GM23248 (cell line): ENCODE data around the gene ITGB7. TPM values are rescaled to one million over a fixed set of nuclear protein-coding genes. Genes with fewer than 3 reads are reported as not detected.

Experiments
- DNase-seq: peaks from one replicate; pipeline ENCODE4 v3.0.0-alpha.2; 2015
- H2AFZ ChIP-seq: fragments of 200-600 bp; sonication (generic); 2 replicates; pipeline ENCODE4 v1.6.1; 2016; ENCODE audit warnings: antibody characterized with exemption
- H3F3A ChIP-seq: fragments of 200-600 bp; sonication (generic); 2 replicates; pipeline ENCODE4 v1.6.1; 2016; ENCODE audit warnings: mild to moderate bottlenecking, antibody characterized with exemption, mixed run types; ENCODE audit not compliant: insufficient read depth
- H3K27ac ChIP-seq: fragments of 200-600 bp; sonication (generic); 2 replicates; pipeline ENCODE4 v1.5.1; 2016; ENCODE audit warnings: mild to moderate bottlenecking
- H3K27me3 ChIP-seq: fragments of 200-600 bp; sonication (generic); replicated peaks from 2 replicates; pipeline ENCODE4 v1.6.1; 2016; ENCODE audit warnings: mild to moderate bottlenecking; ENCODE audit not compliant: insufficient read depth
- H3K36me3 ChIP-seq: fragments of 200-600 bp; sonication (generic); 2 replicates; pipeline ENCODE4 v1.6.1; 2016; ENCODE audit warnings: low read depth, mild to moderate bottlenecking
- H3K4me1 ChIP-seq: fragments of 200-600 bp; sonication (generic); 2 replicates; pipeline ENCODE4 v1.6.1; 2016; ENCODE audit warnings: mild to moderate bottlenecking; ENCODE audit not compliant: insufficient read depth
- H3K4me2 ChIP-seq: fragments of 200-600 bp; sonication (generic); one replicate; pipeline ENCODE4 v1.6.1; 2016; ENCODE audit warnings: mild to moderate bottlenecking; ENCODE audit not compliant: unreplicated experiment
- H3K4me3 ChIP-seq: fragments of 200-600 bp; sonication (generic); 2 replicates; pipeline ENCODE4 v1.5.1; 2016; ENCODE audit warnings: mild to moderate bottlenecking
- H3K79me2 ChIP-seq: fragments of 200-600 bp; sonication (generic); 2 replicates; pipeline ENCODE4 v1.6.1; 2016; ENCODE audit warnings: mild to moderate bottlenecking; ENCODE audit not compliant: insufficient read depth
- H3K9ac ChIP-seq: fragments of 200-600 bp; sonication (generic); 2 replicates; pipeline ENCODE4 v1.6.1; 2016; ENCODE audit warnings: mild to moderate bottlenecking
- H3K9me2 ChIP-seq: fragments of 200-600 bp; sonication (generic); 2 replicates; pipeline ENCODE4 v1.6.1; 2016; ENCODE audit warnings: mixed run types, mild to moderate bottlenecking, moderate library complexity; ENCODE audit not compliant: insufficient read depth
- H3K9me3 ChIP-seq: fragments of 200-600 bp; sonication (generic); one replicate; pipeline ENCODE4 v1.6.1; 2017; ENCODE audit warnings: low read depth
- H4K20me1 ChIP-seq: fragments of 200-600 bp; sonication (generic); 2 replicates; pipeline ENCODE4 v1.6.0; 2016; ENCODE audit not compliant: insufficient read depth
- EZH2 ChIP-seq: fragments of 200-600 bp; sonication (generic); IDR thresholded peaks from 2 replicates; pipeline ENCODE4 v1.6.1; 2018; ENCODE audit warnings: antibody characterized with exemption, mild to moderate bottlenecking; ENCODE audit not compliant: insufficient read depth, poor library complexity, severe bottlenecking
- EZH2phosphoT487 ChIP-seq: fragments of 200-600 bp; sonication (generic); IDR thresholded peaks from 2 replicates; pipeline ENCODE4 v1.6.1; 2018; ENCODE audit warnings: antibody characterized with exemption, moderate library complexity, mild to moderate bottlenecking, low read depth; ENCODE audit not compliant: insufficient read depth
- WGBS, 2 experiments: methylation state at CpG; one replicate each; pipeline ENCODE4 v1.1.6; 2015 to 2017; ENCODE audit warnings: low lambda C conversion rate in 2 of 2, low coverage in 1 of 2; ENCODE audit errors: missing lambda C conversion rate in 2 of 2; 5-methylcytosine and 5-hydroxymethylcytosine counted together
- in situ Hi-C: fragments of 300-500 bp; cut with MboI; formaldehyde crosslinking; loops from 2 replicates; pipeline ENCODE4 v1.15.0; 2020
- polyA plus RNA-seq: library from polyadenylated mRNA; unstranded; fragments of >200 nt; fragmentation: Nextera tagmentation; extraction: Ambion mirVana; gene quantifications from 2 replicates; pipeline ENCODE4 v1.2.1, GENCODE V29; 2016
- total RNA-seq: library from RNA; depleted of rRNA; stranded (reverse); fragments of >200 nt; shearing (Covaris generic); gene quantifications from 2 replicates; pipeline ENCODE4 v1.2.3, GENCODE V29; 2014

Gene ITGB7
- total and polyA plus RNA-seq, 2 experiments from 2014 or later: 1.2 to 1.4 TPM

DNA sequence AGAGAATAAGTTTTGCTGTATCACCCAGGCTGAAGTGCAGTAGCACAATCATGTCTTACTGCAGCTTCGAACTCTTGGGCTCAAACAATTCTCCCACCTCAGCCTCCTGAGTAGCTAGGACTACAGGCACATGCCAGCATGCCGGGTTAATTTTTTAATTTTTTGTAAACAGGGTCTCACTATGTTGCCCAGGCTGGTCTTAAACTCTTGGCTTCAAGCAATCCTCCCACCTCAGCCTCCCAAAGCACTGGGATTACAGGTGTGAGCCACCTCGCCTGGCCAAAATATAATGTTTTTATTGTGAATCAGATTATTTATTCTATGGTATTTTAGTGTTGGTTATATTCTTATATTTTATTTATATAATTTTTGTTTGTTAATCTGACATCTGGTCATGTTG lies 30.3 kb downstream of the ITGB7 start:
- 77 to 79% methylated on average over 3 of the region's 3 CpGs for whole genome bisulfite sequencing, 2 experiments
- in situ Hi-C loops: no loop called here
- no peaks in the 10 kb centered on the region for H3K9me2 ChIP-seq

DNA sequence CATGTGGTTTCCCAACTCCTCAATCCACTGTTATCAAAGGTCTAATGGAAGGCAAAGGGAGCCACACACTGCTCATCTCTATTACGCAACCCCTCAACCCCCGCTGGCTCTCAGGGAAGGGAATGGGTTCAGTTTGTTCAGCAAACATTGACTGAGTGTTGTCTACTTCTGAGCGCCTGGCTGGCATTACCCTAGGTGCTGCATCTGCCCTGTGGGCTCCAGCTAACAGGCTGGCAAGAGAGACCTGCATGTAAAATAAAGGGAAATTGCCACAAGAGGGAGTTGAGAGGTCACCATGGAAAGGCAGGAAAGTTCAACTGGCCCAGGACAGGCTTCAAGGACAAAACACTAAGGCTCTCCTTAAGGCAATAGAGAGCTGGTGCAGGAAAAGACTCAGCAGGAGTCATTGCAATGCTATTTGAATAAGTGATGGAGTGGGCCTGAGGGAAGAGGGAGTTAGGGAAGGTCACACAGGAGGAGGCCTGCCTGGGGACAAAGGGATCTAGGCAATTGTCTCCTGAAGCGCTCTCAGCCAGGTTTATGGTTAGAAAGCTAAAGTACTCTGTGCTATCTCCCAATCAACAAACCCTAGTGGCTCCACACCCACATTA lies 32.1 kb downstream of the ITGB7 start:
- Histone ChIP-seq H3K79me2 (peaks cover 23% of the 10 kb centered on the region), H3K4me2 (peak overlapping the region; percentile 61), H3K9me2 (no peaks in the 10 kb centered on the region), H3K9me3 (no peaks in the 10 kb centered on the region), H3K4me1 (peaks cover 52% of the 10 kb centered on the region), H3K27ac (peak overlapping the region; percentile 63), H3K4me3 (no peak overlapping the region), H3K9ac (no peak overlapping the region), H3K27me3 (no peaks in the 10 kb centered on the region), H3K36me3 (no peaks in the 10 kb centered on the region), H4K20me1 (no peaks in the 10 kb centered on the region), H3F3A (peaks cover 46% of the 10 kb centered on the region), H2AFZ (peak overlapping the region; percentile 39)
- 70 to 74% methylated on average over 4 of the region's 4 CpGs for WGBS, 2 experiments
- TF ChIP-seq EZH2: no peak
- TF ChIP-seq EZH2phosphoT487: no peak
- in situ Hi-C loops: no loop called here
- DNase-seq: peak; percentile 67

More for the DNA sequence above, 30.3 kb downstream of the ITGB7 start:
- Histone ChIP-seq H3K27ac (no peak overlapping the region), H3K79me2 (peaks cover 30% of the 10 kb centered on the region), H3K9ac (no peak overlapping the region), H2AFZ (no peak overlapping the region), H3K27me3 (no peaks in the 10 kb centered on the region), H3K4me1 (peaks cover 49% of the 10 kb centered on the region), H3F3A (peaks cover 52% of the 10 kb centered on the region), H3K9me3 (no peaks in the 10 kb centered on the region), H3K4me2 (no peak overlapping the region), H3K36me3 (peaks cover under 1% of the 10 kb centered on the region; the same call in 1 of the 2 replicates), H3K4me3 (no peak overlapping the region), H4K20me1 (no peaks in the 10 kb centered on the region)
- no peak for DNase-seq
- TF ChIP-seq EZH2phosphoT487 (no peak), EZH2 (no peak)

DNA sequence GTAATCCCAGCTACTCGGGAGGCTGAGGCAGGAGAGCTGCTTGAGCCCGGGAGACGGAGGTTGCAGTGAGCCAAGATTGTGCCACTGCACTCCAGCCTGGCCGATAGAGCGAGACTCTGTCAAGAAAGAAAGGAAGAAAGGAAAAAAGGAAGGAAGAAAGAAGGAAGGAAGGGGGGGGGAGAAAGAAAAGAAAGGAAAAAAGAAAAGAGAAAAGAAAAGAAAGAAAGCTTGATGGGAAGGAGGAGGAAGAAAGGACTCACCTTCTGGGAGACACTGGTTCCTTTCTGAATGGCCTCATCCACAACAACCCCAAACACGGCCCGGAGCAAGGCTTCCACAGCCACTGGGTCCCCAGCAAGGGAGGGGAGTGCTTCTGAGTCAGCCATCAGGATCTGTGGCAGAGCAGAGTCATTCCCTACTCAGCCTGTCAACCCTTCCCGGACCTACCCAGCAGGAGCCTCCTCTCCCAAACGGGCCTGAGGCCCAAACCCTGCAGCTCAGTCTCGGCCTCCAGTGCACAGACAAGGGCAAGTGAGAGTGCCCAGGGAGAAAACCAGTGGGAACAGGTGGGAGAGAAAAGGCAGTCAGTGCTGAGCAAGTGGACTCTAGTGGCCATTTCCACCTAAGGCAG lies 33.9 kb downstream of the ITGB7 start:
- H3K4me2 ChIP-seq: peak overlapping the region; percentile 2
- peaks cover 33% of the 10 kb centered on the region for H3F3A ChIP-seq
- H3K36me3 ChIP-seq: no peaks in the 10 kb centered on the region
- H3K4me3 ChIP-seq: peak overlapping the region; percentile 24; the same call in 1 of the 2 replicates
- H3K27me3 ChIP-seq: no peaks in the 10 kb centered on the region
- DNase-seq: peak; percentile 81
- H4K20me1 ChIP-seq: no peaks in the 10 kb centered on the region
- H3K9me2 ChIP-seq: no peaks in the 10 kb centered on the region
- WGBS, 2 experiments: 66 to 73% methylated on average over 10 of the region's 10 CpGs
- H3K9ac ChIP-seq: peak overlapping the region; percentile 15; the same call in 1 of the 2 replicates
- peak overlapping the region; percentile 61 for H2AFZ ChIP-seq
- no peaks in the 10 kb centered on the region for H3K9me3 ChIP-seq
- H3K27ac ChIP-seq: peak overlapping the region; percentile 61
- TF ChIP-seq EZH2phosphoT487 (no peak), EZH2 (no peak)
- H3K4me1 ChIP-seq: peaks cover 42% of the 10 kb centered on the region
- in situ Hi-C loops: no loop called here
- peaks cover 12% of the 10 kb centered on the region for H3K79me2 ChIP-seq

DNA sequence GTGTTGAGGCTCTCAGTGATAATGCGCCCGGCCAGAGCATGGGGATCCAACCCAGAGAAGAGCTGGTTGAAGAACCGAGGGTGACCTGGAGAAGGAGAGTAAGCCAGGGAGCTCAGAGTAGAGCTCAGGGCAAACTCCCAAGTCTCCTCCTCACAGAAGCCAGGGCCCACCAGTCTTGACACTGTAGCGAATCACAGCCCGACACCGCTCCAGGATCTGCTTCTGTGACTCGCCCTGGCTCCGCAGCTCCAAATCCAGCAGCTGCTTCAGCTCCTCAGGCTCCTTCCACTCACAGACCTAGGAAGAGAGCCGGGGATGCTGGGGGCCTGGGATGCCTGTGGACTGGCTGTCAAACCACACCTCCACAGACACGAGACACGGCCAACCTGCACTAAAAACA lies 34.7 kb downstream of the ITGB7 start:
- H3K4me3 ChIP-seq: no peak overlapping the region
- H3K4me2 ChIP-seq: peak overlapping the region; percentile 30
- no peaks in the 10 kb centered on the region for H3K9me3 ChIP-seq
- H3K9ac ChIP-seq: peak overlapping the region; percentile 15; the same call in 1 of the 2 replicates
- no peaks in the 10 kb centered on the region for H3K27me3 ChIP-seq
- H3K27ac ChIP-seq: peak overlapping the region; percentile 61
- in situ Hi-C loops: no loop called here
- H4K20me1 ChIP-seq: no peaks in the 10 kb centered on the region
- H2AFZ ChIP-seq: peak overlapping the region; percentile 61
- H3K4me1 ChIP-seq: peaks cover 42% of the 10 kb centered on the region
- WGBS, 2 experiments: 56 to 67% methylated on average over 11 of the region's 11 CpGs
- TF ChIP-seq EZH2: no peak
- no peak for TF ChIP-seq EZH2phosphoT487
- H3K79me2 ChIP-seq: peaks cover 4% of the 10 kb centered on the region
- H3K9me2 ChIP-seq: no peaks in the 10 kb centered on the region
- no peaks in the 10 kb centered on the region for H3K36me3 ChIP-seq
- H3F3A ChIP-seq: peaks cover 33% of the 10 kb centered on the region
- peak; percentile 91 for DNase-seq
